Kidney capillary endothelial cell (primary cell): Measurements from ENCODE around the gene FAM193B.

Source experiments
- DNase-seq: peaks from one replicate; pipeline ENCODE4 v3.0.0-alpha.2; 2018; ENCODE audit warnings: low spot score

FAM193B gene

GRCh38 chr5:177500685-177501522, 53.5 kb downstream of the FAM193B start:
- peak; percentile 78 for DNase-seq

GRCh38 chr5:177499842-177500241, 54.5 kb downstream of the FAM193B start:
- no peak for DNase-seq

- no peak for DNase-seq
These were observed 56.2 kb downstream of the FAM193B start for GRCh38 chr5:177498013-177498787.

GRCh38 chr5:177497292-177498012, 56.9 kb downstream of the FAM193B start, which contains the start of gene PDLIM7:
Gene PDLIM7, minus strand, starts transcription at chr5:177497604. Its CDS starts 1,092 bp downstream, at chr5:177496512.
- peak; percentile 96 for DNase-seq

GRCh38 chr5:177496727-177497291, 57.6 kb downstream of the FAM193B start:
- DNase-seq: peak; percentile 85

GRCh38 chr5:177496070-177496726, 58.2 kb downstream of the FAM193B start:
- no peak for DNase-seq

GRCh38 chr5:177495243-177496060, 58.9 kb downstream of the FAM193B start:
- peak; percentile 93 for DNase-seq

GRCh38 chr5:177494346-177495195, 59.8 kb downstream of the FAM193B start:
- DNase-seq: peak; percentile 93

GRCh38 chr5:177493795-177494345, 60.5 kb downstream of the FAM193B start:
- no peak for DNase-seq

- DNase-seq: no peak
These were observed 61.5 kb downstream of the FAM193B start for GRCh38 chr5:177492841-177493240.

- no peak for DNase-seq
These were observed 62.2 kb downstream of the FAM193B start for GRCh38 chr5:177491983-177492746.

GRCh38 chr5:177491429-177491945, 62.9 kb downstream of the FAM193B start:
- DNase-seq: no peak

GRCh38 chr5:177490992-177491391, 63.4 kb downstream of the FAM193B start:
- DNase-seq: no peak

GRCh38 chr5:177490311-177490991, 63.9 kb downstream of the FAM193B start:
- no peak for DNase-seq

- no peak for DNase-seq
These were observed 65.1 kb downstream of the FAM193B start for GRCh38 chr5:177489119-177489716.

- DNase-seq: no peak
These were observed 66.4 kb downstream of the FAM193B start for GRCh38 chr5:177487975-177488374.

GRCh38 chr5:177487144-177487543, 67.2 kb downstream of the FAM193B start:
- no peak for DNase-seq
